Medulla oblongata (tissue), 1 donor: ENCODE results near the gene ZER1.
"Not testable (repeated sequence)": the region's sequence is repeated elsewhere in the genome, so short reads cannot be mapped to it uniquely, and the experiment has no call there.

Experiments
- DNase-seq: peaks from one replicate; pipeline ENCODE4 v3.0.0-alpha.2; 2015; ENCODE audit errors: extremely low spot score

The ZER1 gene

GRCh38 chr9:128693738-128694137, 78.0 kb downstream of the ZER1 start:
- not testable (repeated sequence) for DNase-seq

DNA sequence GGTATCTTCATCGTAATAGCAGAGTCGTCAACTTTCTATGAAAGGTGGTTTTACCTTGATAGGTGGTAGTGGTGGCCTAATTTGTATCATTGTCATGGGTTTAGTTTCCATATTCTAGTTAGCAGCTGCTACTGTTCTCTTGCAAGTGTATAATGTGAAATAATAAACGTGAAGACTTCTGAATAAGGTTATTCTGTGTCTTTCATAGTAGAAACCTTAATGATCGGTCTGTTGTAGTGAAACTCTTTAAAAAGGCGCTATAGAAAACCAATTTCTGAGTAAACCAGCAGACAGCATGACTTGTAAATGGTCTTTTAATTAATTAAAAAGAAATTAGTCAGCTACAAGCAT, 81.1 kb downstream of the ZER1 start:
- no peak for DNase-seq

DNA sequence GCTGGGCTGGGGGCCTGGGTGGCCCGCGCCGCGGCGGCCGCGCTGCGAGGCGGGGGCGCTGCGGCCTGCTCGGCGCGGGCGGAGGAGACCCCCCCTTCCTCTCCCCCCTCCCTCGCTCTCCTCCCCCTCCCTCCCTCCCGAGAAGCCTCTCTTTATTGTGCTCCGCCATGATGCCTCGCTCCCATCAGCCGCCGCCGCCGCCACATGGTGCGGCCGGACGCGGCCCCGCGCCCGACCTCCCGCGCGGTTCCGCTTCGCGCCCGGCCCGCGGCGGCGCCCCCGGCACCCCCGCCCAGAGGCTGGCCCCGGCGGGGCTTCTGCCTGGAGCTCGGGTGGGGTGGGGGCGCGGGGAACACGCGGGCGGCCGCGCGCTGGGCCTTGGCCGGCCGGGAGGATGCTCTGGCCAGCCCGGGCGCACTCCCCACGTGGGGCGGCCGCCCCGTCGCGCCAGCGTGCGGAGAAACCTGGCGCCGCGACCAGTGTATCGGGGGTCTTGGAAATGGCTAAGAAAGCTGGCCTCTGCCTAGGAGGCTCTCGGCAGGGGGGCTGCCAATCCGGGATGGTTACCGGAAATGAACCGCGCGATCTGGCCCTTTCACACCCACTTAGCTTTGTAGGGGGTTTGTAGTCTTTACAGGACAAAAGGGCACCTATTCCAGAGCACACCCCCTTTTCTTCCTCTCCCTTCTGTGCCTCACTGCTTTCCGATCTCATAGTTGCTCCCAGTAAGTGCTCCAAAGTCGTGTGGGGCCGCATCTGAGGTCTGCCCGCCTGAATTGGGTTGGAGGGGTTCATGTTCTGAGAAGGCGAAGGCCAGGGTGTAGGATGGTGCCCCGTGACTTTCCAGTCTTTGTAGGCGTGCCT, 81.7 kb downstream of the ZER1 start:
- peak; percentile 51 for DNase-seq

GRCh38 chr9:128689293-128689774, 82.4 kb downstream of the ZER1 start:
- DNase-seq, result peak; percentile 36

DNA sequence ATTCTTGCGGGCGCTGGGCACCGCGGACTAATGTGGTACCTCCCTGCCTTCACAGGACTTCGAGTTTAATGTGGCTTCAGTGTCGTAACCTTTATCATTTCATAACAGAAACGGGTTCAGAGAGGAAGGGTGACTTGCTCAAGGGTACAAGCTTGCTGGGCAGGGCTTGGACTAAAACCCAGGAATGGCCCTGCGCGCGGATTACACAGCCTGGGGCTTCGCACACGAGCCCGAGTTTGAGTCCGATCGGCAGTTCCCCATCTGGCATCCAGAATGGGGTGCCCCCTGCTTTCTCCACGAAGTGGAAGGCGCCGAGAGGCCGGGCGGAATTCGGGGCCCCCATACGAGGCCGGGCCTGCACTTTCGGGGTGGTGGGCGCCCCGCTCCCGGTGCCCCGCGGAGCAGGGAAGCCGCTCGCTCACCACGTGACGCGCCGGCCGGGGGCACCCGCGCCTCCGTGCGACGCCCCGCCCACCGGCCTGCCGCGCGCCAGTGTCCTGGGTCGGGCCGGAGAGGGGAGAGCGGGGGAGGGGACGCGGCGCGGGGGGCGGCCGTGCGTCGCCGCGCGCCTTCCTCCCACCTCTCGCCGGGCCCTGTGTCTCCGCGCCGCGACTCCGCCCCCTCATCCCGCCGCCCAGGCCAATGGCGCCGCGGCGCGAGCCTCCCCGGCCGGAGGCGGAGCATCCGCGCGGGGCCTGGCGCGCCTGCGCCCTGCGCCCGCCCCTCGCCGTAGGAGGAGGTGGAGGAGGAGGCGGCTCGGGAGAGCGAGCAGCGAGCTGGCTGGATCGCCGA, 83.0 kb downstream of the ZER1 start, which contains the start of gene SET:
TSS of gene SET (plus strand) at position 722 of the 792 bp plus-strand sequence. CDS start 361 bp downstream, outside the sequence.
- DNase-seq, result peak; percentile 94

- no peak for DNase-seq
Observed at GRCh38 chr9:128687453-128687852, 84.3 kb downstream of the ZER1 start.

DNA sequence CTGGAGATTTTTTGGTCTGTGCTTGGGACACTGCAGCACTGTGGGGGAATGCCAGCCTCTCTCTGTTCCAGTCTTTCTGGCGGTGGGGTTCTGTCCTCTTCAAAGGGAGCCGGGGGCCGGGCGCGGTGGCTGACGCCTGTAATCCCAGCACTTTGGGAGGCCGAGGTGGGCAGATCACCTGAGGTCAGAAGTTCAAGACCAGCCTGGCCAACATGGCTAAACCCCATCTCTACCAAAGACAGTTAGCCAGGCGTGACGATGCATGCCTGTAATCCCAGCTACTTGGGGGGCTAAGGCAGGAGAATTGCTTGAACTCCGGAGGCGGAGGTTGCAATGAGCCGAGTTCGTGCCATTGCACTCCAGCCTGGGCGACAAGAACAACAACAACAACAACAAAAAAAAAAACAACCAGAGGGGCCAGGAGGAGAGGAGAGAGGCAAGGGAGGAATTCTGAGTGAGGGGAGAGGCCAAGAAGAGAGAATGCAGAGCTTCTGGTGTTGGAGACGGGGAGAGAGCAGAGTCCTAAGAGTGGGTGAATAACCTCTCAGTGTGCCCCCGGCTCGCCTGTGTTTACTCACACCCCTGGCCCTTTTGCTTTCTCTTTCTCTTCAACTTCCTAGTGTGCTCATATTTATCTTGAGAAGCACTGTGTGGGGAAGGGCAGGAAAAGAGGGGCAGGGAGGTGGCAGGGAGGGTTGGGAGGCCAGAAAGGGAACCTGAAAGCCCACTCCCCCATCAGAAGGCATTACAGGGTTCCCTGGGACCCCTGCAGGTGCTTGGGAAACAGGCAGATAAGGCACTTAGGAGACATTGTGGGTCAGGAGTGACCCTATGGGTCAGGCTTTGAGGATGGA, 85.9 kb downstream of the ZER1 start:
- peak; percentile 50 for DNase-seq

DNA sequence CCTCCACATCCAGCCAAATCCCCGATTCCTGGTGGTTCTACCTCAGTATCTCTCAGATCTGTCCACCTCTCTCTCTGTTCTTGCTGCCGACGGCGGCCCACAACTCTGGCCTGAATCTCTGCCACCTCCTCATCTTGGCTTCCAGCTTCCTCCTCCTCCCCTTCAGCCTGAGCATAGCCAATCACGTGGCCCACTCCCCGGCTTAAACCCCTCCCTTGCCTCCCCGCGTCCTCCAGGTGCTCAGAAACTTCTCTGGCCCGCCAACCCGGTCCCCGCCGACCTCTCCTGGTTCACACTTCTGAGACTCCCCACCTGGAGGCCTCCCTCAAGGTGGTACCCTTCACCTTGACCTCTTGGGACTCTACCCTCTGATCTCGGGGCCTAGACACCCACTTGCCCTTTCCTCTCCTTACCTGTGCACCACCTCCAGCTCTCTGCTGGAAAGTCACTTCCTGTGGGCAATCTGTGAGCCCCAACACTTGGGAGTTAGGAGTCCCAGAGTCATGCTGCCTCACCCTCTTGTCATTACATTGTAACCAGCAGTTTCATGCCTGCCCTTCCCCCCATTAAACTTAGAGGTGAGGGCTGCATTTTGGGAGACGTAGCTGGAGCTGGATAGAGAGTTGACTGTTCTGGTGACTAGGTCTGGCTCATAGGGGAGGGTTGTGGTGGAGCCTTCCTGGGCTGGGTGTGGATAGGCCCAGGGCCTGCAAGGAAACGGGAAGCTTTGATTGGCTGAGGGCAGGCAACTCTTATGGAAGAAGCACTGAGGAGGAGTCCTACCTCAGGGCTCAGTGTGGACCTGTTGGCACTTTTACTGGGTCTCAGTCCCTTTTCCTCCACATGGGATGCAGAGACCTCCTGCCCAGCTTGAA, 87.2 kb downstream of the ZER1 start:
- peak; percentile 78 for DNase-seq

DNA sequence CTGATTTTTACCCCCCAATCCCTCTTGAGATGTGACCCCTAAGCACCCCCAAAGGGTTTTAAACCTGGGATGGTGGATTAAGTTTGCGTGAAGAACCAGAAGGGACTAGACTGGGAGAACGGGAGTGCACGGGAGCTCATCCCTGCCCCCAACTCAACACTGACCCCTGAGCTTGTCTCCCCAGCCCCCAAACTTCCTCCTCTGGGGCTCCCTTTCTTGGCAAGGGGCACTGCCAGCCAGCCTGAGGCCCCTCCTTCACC, 87.7 kb downstream of the ZER1 start:
- no peak for DNase-seq

DNA sequence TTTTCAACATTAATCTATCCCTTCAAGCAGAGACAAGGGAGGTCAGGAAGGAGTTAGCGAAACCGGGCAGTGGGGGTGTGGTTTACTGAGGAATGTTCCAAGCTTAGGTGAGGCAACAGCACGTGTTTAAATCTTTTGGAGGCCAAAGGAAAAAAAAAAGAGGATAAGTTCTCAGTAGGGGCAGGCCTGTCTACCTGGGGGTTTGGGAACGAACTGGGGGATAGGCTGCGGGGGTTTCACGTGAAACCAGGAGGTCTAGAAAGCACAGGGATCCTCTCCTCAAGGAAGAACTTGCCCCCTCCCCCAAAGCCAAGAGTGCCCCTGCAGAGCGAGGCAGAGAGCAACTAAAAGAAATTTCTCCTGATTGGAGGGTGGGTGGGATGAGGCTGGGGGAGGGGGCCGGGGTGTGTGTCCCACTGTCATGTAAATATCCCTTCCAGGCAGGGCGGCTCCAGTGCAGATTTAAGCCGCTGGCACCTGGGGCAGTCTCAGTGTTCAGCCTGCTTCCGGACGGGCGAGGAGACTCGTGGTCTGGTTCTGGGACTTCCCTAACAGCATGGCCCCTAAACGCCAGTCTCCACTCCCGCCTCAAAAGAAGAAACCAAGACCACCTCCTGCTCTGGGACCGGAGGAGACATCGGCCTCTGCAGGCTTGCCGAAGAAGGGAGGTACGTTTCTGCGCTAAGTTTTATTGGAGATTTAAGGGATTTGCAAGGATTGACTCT, 88.2 kb downstream of the ZER1 start:
- DNase-seq, result peak; percentile 37
